Smooth muscle cell of the pulmonary artery (primary cell): ENCODE results near the gene ULK2. TPM values are rescaled to one million over a fixed set of nuclear protein-coding genes. Genes with fewer than 3 reads are reported as not detected.

Experiments
- total RNA-seq: library from RNA; depleted of rRNA; stranded (reverse); fragments of >200 nt; gene quantifications from 2 replicates; pipeline ENCODE4 v1.2.3, GENCODE V29; 2014

ULK2 gene
- 20.1 and 24.6 TPM in 2 replicates for total RNA-seq

GRCh38 chr17:19867329-19868078 is at the start of gene ULK2:
ULK2 (minus strand) TSS chr17:19867936; CDS start chr17:19867417, 519 bp downstream.

GRCh38 chr17:19747829-19748806 is 119.6 kb downstream of the ULK2 start, which contains the start of gene ALDH3A1:
ALDH3A1 (minus strand) TSS chr17:19748298; CDS start chr17:19745129, 3,169 bp downstream.

Other genes starting within 250 kb of the ULK2 start
- 124 and 132 TPM in 2 replicates for gene ALDH3A2, start 219.2 kb downstream of the ULK2 start, total RNA-seq
- 0.85 TPM in 1 of 2 replicates, not detected in the other for gene SLC47A2, start 151.4 kb downstream of the ULK2 start, total RNA-seq
- gene ALDH3A1, start 119.6 kb downstream of the ULK2 start, total RNA-seq, result 1.8 and 11.5 TPM in 2 replicates
- 27.6 and 27.8 TPM in 2 replicates for gene AKAP10, start 109.9 kb upstream of the ULK2 start, total RNA-seq
- 4.0 and 6.1 TPM in 2 replicates for gene SPECC1, start 141.4 kb upstream of the ULK2 start, total RNA-seq